HCT116 (cell line): ENCODE measurements around the gene RGS13.

Source experiments
- EZH2 ChIP-seq: fragments of 200-600 bp; sonication (generic); IDR thresholded peaks from 2 replicates; pipeline ENCODE4 v1.6.1; 2017; ENCODE audit warnings: antibody characterized with exemption, mixed run types
- JUND ChIP-seq: IDR thresholded peaks from 2 replicates; pipeline ENCODE4 v1.6.1; 2012
- POLR2A ChIP-seq: IDR thresholded peaks from 2 replicates; pipeline ENCODE4 v1.7.0; 2011; ENCODE audit warnings: borderline replicate concordance; ENCODE audit not compliant: insufficient read depth, insufficient read length; ENCODE audit errors: extremely low read depth
- POLR2AphosphoS5 ChIP-seq: IDR thresholded peaks from 2 replicates; pipeline ENCODE4 v1.6.1; 2011; ENCODE audit warnings: mild to moderate bottlenecking, low read depth, low read length, moderate library complexity
- SP1 ChIP-seq: IDR thresholded peaks from 2 replicates; pipeline ENCODE4 v1.6.1; 2012; ENCODE audit warnings: low read depth
- TCF7L2 ChIP-seq: IDR thresholded peaks from 2 replicates; pipeline ENCODE4 v1.7.0; 2011; ENCODE audit warnings: borderline replicate concordance, inconsistent platforms; ENCODE audit not compliant: insufficient read depth, insufficient read length; ENCODE audit errors: extremely low read depth
- ZFX ChIP-seq: fragments of 450-650 bp; IDR thresholded peaks from 2 replicates; pipeline ENCODE4 v1.6.1; 2017
- TF ChIP-seq, protein P1 (sequence below), 3 experiments: fragments of 200-600 bp in 1 of 3; sonication (generic) in 1 of 3; IDR thresholded peaks in 2 of 3; conservative IDR thresholded peaks in 1 of 3; 2 replicates each; pipeline ENCODE4 v1.5.1; 2012 to 2017; ENCODE audit warnings: low read depth in 2 of 3, low read length in 2 of 3, antibody characterized with exemption in 1 of 3, borderline replicate concordance in 1 of 3, control low read depth in 1 of 3, mild to moderate bottlenecking in 1 of 3, mixed read lengths in 1 of 3, mixed run types in 1 of 3, moderate library complexity in 1 of 3; ENCODE audit not compliant: insufficient read depth in 1 of 3

DNA sequence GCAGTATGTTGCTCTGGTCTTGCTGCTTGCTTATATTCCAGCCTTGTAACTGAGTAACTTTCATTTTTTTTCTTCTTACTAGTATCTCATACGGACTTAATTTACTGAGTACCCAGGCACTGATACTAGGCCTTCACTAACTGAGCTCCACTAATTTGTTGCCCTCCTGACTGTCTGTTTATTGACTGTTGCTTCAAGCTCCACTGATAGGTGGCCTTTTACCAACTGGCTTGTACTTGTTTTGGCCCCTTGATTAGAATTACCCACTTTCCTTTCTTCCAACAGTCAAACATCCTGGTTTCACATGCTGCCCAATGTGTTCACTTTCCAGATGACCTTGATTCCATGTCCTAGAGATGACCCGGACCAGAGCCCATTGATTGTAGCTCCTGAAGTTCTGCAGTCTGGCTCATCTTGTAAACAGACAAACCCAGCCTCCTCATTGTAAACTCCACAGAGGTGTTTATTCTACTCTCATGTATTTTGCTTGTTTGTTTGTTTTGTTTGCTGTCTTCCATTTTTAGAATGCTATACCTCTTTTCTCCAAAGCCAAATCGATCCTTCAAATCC is 32.6 kb upstream of the RGS13 start:
- TF ChIP-seq POLR2AphosphoS5 (no peak), JUND (no peak), TCF7L2 (no peak), POLR2A (no peak), EZH2 (no peak), ZFX (no peak), SP1 (no peak)
- TF ChIP-seq, protein P1, sequence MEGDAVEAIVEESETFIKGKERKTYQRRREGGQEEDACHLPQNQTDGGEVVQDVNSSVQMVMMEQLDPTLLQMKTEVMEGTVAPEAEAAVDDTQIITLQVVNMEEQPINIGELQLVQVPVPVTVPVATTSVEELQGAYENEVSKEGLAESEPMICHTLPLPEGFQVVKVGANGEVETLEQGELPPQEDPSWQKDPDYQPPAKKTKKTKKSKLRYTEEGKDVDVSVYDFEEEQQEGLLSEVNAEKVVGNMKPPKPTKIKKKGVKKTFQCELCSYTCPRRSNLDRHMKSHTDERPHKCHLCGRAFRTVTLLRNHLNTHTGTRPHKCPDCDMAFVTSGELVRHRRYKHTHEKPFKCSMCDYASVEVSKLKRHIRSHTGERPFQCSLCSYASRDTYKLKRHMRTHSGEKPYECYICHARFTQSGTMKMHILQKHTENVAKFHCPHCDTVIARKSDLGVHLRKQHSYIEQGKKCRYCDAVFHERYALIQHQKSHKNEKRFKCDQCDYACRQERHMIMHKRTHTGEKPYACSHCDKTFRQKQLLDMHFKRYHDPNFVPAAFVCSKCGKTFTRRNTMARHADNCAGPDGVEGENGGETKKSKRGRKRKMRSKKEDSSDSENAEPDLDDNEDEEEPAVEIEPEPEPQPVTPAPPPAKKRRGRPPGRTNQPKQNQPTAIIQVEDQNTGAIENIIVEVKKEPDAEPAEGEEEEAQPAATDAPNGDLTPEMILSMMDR (IDR thresholded peaks at IDR 0.05 in 2 of 3, conservative IDR thresholded peaks at IDR 0.05 in 1 of 3; ENCODE audit: borderline replicate concordance in 1 of 3, insufficient read depth in 1 of 3, low read depth in 2 of 3, low read length in 2 of 3) = no peak
